Measurements from ENCODE around the gene BSDC1. TPM values are rescaled to one million over a fixed set of nuclear protein-coding genes. Genes with fewer than 3 reads are reported as not detected.

BSDC1 gene
- total and polyA plus RNA-seq, 2 of the 13 experiments (the other 11 are each of a cell fraction or from before 2014, with no cell fraction given) = 40.3 to 64.2 TPM

GRCh38 chr1:32413507-32414185 lies 19.4 kb upstream of the BSDC1 start (continued):
- no peak for TF ChIP-seq DZIP1 (CRISPR knock-in tag; IDR thresholded peaks at IDR 0.05)
- TF ChIP-seq IKZF5 (CRISPR knock-in tag; IDR thresholded peaks at IDR 0.05) = peak; percentile 50; the same call in 1 of the 2 replicates
- TF ChIP-seq ZNF883 (CRISPR knock-in tag; IDR thresholded peaks at IDR 0.05; ENCODE audit: not compliant biosample characterization) = no peak
- peak; percentile 66; the same call in 1 of the 2 replicates for TF ChIP-seq ZBTB26 (CRISPR knock-in tag; IDR thresholded peaks at IDR 0.05; ENCODE audit: borderline replicate concordance)

- no peak overlapping the region for H3K4me2 ChIP-seq (ENCODE audit: low read depth, low read length)
- H3K27me3 ChIP-seq (ENCODE audit: control insufficient read depth in 1 of 2, insufficient read depth in 2 of 2, low read length in 2 of 2) = peaks cover 2 to 5% of the 10 kb centered on the region in 2 experiments; a peak in 2 of 5 replicates
- no peaks in the 10 kb centered on the region for H3K79me2 ChIP-seq (ENCODE audit: insufficient read depth, low read length)
- ChIA-PET POLR2A (interaction anchor here (1.3 to 1.4 kb wide), 2 partner anchors 9 to 17 kb away, joined by 3 to 6 read pairs; partner anchors contain the start of gene BSDC1), CTCF (ENCODE audit: low intra/inter-chr PET ratio, low total read pairs) (interaction anchor here (1.8 kb wide), 1 partner anchor 10 kb away, joined by 7 read pairs; no protein-coding TSS in a partner anchor)
- ATAC-seq = no peak
- in situ Hi-C loops (cut with HindIII; ENCODE audit: extremely low pct_ligation_motif_present, low pct_unique_long_range_greater_than_20kb) = loop anchor here (10.0 kb wide), 1 partner anchor 196 kb away; no protein-coding TSS in a partner anchor
- H3K9ac ChIP-seq (ENCODE audit: insufficient read depth, low read depth, low read length) = no peak overlapping the region
- H2AFZ ChIP-seq (ENCODE audit: low read length) = no peak overlapping the region
- no peaks in the 10 kb centered on the region for H4K20me1 ChIP-seq (ENCODE audit: insufficient read depth, low read length)
- no TSS peak for BruUV-seq (replicated peaks)
- no peaks in the 10 kb centered on the region for H3K36me3 ChIP-seq (replicated peaks in 1 of 2; ENCODE audit: control insufficient read depth in 1 of 2, insufficient read depth in 2 of 2, low read length in 2 of 2)
- intact Hi-C loops (cut with micrococcal nuclease; ENCODE audit: unreplicated experiment) = no loop called here
- no peak for DNase-seq (ENCODE audit: low spot score)
- no peak for FAIRE-seq
- no peaks in the 10 kb centered on the region for H3K9me3 ChIP-seq (ENCODE audit: low read length)
- no peak overlapping the region for H3K27ac ChIP-seq (ENCODE audit: extremely low read length, insufficient read depth, low read length)
- no peak overlapping the region for H3K4me3 ChIP-seq (replicated peaks in 1 of 3; ENCODE audit: insufficient read depth in 1 of 3, low read depth in 2 of 3, low read length in 3 of 3)
- peaks cover 31% of the 10 kb centered on the region for H3K4me1 ChIP-seq (ENCODE audit: insufficient read depth, low read length)
- TF ChIP-seq STAT5B (CRISPR knock-in tag; IDR thresholded peaks at IDR 0.05) (no peak), SALL1 (CRISPR knock-in tag; IDR thresholded peaks at IDR 0.05) (no peak), RNF219 (CRISPR knock-in tag; IDR thresholded peaks at IDR 0.05) (no peak), SNAPC2 (CRISPR knock-in tag; IDR thresholded peaks at IDR 0.05) (no peak), CCDC6 (CRISPR knock-in tag; IDR thresholded peaks at IDR 0.05) (no peak), PBX2 (CRISPR knock-in tag; IDR thresholded peaks at IDR 0.05) (no peak), ZSCAN22 (CRISPR knock-in tag; IDR thresholded peaks at IDR 0.05) (no peak), PREB (CRISPR knock-in tag; IDR thresholded peaks at IDR 0.05) (no peak)
These were observed 17.0 kb upstream of the BSDC1 start for GRCh38 chr1:32411261-32411660.

All from HepG2 (cell line).